Mesothelial cell of epicardium (in vitro differentiated cells): ENCODE results near the gene SPR. TPM values are rescaled to one million over a fixed set of nuclear protein-coding genes. Genes with fewer than 3 reads are reported as not detected.

Experiments
- DNase-seq, 2 experiments: peaks; one replicate each; pipeline ENCODE4 v3.0.0; 2021; ENCODE audit warnings: low spot score in 2 of 2; ENCODE audit not compliant: unreplicated experiment in 2 of 2
- H3K27ac Mint-ChIP-seq: 2 replicates; pipeline ENCODE4 v1.8.0; 2021; ENCODE audit warnings: mixed read lengths
- H3K27me3 Mint-ChIP-seq: 2 replicates; pipeline ENCODE4 v1.8.0; 2021; ENCODE audit warnings: low read depth, mixed read lengths
- H3K36me3 Mint-ChIP-seq: 2 replicates; pipeline ENCODE4 v1.8.0; 2021; ENCODE audit warnings: mixed read lengths
- H3K4me1 Mint-ChIP-seq: 2 replicates; pipeline ENCODE4 v1.8.0; 2021; ENCODE audit warnings: mixed read lengths
- H3K4me3 Mint-ChIP-seq: 2 replicates; pipeline ENCODE4 v1.8.0; 2021; ENCODE audit warnings: mild to moderate bottlenecking, moderate library complexity, mixed read lengths
- H3K9me3 Mint-ChIP-seq: 2 replicates; pipeline ENCODE4 v1.8.0; 2021; ENCODE audit warnings: mixed read lengths
- CTCF ChIP-seq: fragments of 200-600 bp; sonication (generic); IDR thresholded peaks from one replicate; pipeline ENCODE4 v1.5.0; 2021; ENCODE audit warnings: antibody characterized with exemption; ENCODE audit not compliant: unreplicated experiment
- total RNA-seq: library from RNA; stranded (reverse); gene quantifications from 3 replicates; pipeline ENCODE4 v1.2.1, GENCODE V29; 2021

The SPR gene
- total RNA-seq, 1 donor from 2014 or later = 12.5 TPM

DNA sequence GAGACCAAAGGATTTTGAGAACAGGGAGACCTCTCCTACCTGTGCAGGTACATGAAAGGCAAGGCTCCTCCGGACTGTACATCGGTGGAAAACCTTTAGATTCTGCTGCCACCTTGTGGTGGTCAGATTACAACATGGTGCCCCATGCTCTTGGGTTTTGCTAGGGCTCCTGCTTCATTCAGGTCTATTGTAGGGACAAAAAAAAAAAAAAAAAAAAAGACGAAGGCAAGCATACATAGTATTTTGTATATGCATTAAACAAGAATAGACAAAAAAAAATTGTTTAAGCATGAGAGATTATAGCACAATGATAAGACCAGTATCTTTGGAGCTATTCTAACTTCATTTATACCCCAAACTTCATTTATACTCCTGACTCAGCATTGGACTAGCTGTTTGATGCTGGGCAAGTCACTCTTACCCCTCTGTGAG, 27.4 kb upstream of the SPR start:
- H3K4me3 Mint-ChIP-seq = no peak overlapping the region
- peaks cover 8% of the 10 kb centered on the region for H3K27me3 Mint-ChIP-seq
- no peaks in the 10 kb centered on the region for H3K9me3 Mint-ChIP-seq
- H3K36me3 Mint-ChIP-seq = no peaks in the 10 kb centered on the region
- H3K27ac Mint-ChIP-seq = no peak overlapping the region
- TF ChIP-seq CTCF = peak; percentile 56
- DNase-seq = peak in 1 of 2 experiments; percentile 74
- peaks cover 14% of the 10 kb centered on the region for H3K4me1 Mint-ChIP-seq

DNA sequence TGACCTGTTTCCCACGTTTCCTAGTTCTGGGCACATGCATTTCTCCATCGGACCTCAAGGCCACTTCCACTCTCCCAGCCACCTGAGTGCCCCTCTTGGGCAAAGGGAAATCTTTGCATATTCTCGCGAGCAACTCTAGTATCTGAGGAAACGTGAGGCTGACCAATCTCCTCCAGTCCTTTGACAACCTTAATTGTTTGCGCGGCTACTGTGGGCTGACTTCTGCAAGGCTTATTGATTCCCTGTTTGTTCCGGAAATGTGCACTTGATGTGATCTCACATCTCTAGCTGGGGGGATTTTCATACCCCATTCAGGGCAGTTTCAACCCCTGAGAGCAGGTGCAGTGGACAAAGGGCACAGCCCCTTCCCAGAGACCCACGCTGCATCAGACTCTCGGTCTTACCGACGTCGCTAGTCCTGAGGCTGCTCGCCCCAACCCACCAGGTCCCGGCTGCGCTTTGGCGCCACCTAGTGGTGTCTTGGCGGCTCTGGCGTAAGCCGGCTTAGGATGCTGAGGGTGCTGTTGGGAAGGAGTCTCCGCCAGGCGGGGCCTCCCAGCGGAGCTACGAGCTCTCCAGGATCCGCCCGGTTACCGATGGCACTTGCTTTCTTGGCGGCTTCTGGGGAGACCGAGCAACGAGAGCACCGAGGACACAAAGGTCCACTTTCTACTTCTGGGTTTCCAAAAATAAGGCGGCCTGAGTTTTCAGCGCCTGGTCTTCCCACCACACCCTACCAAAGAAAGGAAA, 24.8 kb upstream of the SPR start:
- H3K27me3 Mint-ChIP-seq = peaks cover 21% of the 10 kb centered on the region
- no peaks in the 10 kb centered on the region for H3K36me3 Mint-ChIP-seq
- peak overlapping the region; percentile 45 for H3K27ac Mint-ChIP-seq

DNA sequence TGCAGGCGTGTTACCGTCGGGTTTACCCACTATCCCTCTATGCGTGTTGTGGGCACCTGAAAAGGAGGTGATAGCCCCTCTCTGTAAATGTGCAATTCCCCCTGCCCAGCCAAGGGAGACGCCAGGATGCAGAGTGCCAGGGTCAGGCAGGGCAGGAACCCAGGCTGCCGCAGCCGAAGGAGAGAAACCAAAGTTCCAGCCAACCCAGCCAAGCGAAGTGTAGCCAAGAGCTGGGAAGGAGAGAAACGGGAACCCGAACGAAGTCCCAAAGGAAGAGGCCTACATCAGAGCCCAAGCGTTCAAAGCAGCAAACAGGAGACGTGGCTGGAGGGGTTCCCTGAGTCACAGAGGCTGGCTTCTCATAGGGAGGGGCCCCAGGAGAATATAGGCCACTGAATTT, 24.2 kb upstream of the SPR start:
- no peaks in the 10 kb centered on the region for H3K9me3 Mint-ChIP-seq
- no peak overlapping the region for H3K27ac Mint-ChIP-seq
- H3K36me3 Mint-ChIP-seq = no peaks in the 10 kb centered on the region
- H3K4me3 Mint-ChIP-seq = peak overlapping the region; percentile 70
- TF ChIP-seq CTCF = no peak
- DNase-seq = no peak
- H3K4me1 Mint-ChIP-seq = peaks cover 14% of the 10 kb centered on the region
- H3K27me3 Mint-ChIP-seq = peaks cover 24% of the 10 kb centered on the region

More for the DNA sequence above, 24.8 kb upstream of the SPR start:
- DNase-seq = peak; percentile 89 to 96
- Mint-ChIP-seq H3K4me1 (peaks cover 14% of the 10 kb centered on the region), H3K9me3 (no peaks in the 10 kb centered on the region), H3K4me3 (peak overlapping the region; percentile 70)
- TF ChIP-seq CTCF = peak; percentile 98

GRCh38 chr2:72864500-72864899, 22.7 kb upstream of the SPR start:
- TF ChIP-seq CTCF = no peak
- Mint-ChIP-seq H3K4me1 (peaks cover 14% of the 10 kb centered on the region), H3K4me3 (no peak overlapping the region), H3K36me3 (no peaks in the 10 kb centered on the region), H3K27ac (no peak overlapping the region), H3K27me3 (peaks cover 25% of the 10 kb centered on the region), H3K9me3 (no peaks in the 10 kb centered on the region)
- DNase-seq = no peak

DNA sequence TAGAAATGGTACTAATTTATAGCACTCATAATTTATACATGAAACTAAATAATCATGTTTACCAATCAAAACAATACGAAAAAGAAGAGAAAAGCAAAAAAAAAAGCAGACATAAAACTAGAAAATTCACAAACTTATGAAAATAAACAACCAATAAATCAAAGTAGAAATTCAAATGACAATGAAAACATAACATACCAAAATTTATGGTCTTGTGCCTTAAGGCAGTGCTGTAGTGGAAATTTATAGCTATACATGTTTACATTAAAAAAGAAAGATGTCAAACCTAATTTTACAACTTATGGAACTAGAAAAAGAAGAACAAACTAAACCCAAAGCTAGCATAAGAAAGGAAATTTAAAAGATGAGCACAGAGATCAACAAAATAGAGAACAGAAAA, 16.1 kb upstream of the SPR start:
- Mint-ChIP-seq H3K9me3 (peaks cover 18% of the 10 kb centered on the region), H3K4me3 (no peak overlapping the region), H3K27me3 (peaks cover 47% of the 10 kb centered on the region), H3K27ac (no peak overlapping the region), H3K36me3 (no peaks in the 10 kb centered on the region), H3K4me1 (peaks cover 2% of the 10 kb centered on the region)
- no peak for TF ChIP-seq CTCF
- DNase-seq = no peak
